ENCODE measurements around the gene SOX6.
"Not testable (repeated sequence)": the region's sequence is repeated elsewhere in the genome, so short reads cannot be mapped to it uniquely, and the experiment has no call there.

The SOX6 gene

DNA sequence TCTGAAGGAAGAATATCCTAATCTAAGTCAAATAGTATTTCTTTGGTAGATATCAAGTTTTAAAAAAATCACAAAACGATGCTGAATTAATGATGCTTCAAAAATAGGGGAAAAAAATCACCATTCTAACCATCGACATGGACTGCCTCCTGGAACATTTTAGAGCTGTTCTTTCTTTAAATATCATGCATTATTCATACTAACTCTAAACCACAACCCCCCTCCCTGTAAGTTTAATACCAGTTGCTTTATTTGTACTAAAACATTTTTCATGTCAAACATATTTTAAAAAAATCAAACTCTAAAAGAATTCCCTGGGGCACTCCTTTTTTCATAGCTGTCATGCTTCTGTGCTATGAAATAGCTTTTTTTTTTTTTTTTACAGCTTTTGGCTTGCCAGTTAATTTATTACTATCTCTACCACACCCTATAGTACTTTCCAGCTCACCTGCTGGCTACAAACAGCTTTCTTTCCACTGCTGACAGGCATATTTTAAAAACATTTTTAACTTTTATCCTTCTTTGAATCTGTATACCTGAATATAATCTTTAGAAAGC, 256.9 kb downstream of the SOX6 start:
- no peak for DNase-seq (ENCODE audit: low read depth in 1 of 2, low spot score in 1 of 2)

DNA sequence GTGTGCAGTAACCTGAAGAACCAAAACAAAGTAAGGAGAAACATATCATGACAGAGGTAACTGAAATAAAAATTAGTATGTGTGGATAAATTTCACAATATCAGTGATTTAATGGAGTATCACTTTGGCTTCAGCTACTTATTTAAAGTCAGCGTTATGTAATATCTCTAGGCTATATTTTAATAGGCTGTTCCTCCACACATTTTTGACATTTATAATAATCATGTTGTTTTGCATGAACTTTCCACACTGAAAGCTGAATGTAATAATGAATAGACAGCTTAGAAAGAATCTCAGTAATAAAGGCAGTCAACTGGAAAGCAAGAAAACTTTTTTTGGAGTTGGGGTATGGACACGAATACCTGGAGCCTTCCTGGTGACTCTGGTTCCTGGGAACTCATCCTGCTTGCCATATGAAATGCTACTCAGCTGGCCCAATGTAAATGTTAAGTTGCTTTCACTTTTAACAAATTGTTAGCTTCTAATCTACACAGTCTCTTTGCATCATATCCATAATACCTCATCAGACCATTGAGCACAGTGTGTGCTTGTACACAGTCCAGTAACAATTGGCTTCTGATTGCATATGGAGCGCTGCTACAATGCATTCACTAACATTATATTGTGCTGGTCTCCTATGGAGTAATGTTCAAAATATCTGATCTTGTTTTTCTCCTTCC, 257.7 kb downstream of the SOX6 start:
- no peak for DNase-seq (ENCODE audit: low read depth in 1 of 2, low spot score in 1 of 2)

DNA sequence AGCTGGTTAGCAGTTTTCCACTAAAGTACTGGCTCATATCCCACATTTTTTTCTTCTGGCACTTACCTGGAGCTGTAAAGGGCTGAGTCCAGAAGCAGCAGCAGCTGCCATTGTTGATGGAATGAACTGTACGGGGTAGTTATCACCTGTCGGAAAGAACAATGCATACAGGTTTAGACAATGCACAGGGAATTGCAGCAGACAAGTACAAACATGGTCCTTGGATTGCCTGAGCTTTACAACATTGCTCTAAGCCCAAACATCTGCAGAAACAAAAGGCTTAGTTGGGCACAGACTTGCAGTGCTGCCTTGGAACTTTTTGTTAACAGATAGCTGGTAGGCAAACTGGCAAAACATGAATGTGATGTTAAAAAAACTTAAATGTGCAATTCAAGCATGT, 258.8 kb downstream of the SOX6 start:
- DNase-seq (ENCODE audit: low read depth in 1 of 2, low spot score in 1 of 2), result no peak

DNA sequence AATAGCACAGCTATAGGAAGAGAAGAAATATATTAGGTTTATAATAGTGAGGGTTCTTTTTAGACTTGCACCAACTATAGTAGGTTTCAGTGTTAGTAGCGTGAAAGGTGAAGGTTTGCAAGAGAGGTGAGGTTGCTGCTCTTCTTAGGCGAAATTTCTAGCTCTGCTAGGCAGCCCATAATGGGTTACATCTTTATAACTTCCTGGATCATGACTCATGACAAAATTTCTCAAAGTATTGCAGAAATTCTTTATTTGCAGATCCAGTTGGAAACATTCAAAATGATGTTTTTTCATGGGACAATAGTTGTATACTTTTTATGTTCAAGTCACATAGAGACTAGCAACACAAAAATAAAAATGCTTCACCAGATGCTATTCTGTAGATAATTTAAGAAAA, 260.0 kb downstream of the SOX6 start:
- DNase-seq (ENCODE audit: low read depth in 1 of 2, low spot score in 1 of 2), result no peak

DNA sequence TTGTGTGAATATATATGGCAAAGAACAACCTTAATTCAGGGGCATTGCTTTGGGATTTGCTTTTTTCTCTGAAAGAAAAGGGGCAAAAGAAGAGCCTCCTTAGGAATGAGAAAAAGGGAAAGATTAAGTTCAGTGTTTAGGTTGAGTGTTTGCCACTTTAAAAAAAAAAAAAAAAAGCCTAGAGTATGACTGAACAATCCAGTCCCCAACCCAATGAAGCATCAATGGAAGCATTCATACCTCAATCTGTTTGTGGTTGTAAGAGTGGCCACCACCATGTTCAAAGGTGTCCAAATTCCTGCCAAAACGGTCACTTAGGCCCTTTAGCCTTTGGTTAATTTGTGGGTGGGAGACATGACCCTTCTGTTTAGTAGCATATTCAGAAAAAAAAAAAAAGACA, 260.6 kb downstream of the SOX6 start:
- no peak for DNase-seq (ENCODE audit: low read depth in 1 of 2, low spot score in 1 of 2)

DNA sequence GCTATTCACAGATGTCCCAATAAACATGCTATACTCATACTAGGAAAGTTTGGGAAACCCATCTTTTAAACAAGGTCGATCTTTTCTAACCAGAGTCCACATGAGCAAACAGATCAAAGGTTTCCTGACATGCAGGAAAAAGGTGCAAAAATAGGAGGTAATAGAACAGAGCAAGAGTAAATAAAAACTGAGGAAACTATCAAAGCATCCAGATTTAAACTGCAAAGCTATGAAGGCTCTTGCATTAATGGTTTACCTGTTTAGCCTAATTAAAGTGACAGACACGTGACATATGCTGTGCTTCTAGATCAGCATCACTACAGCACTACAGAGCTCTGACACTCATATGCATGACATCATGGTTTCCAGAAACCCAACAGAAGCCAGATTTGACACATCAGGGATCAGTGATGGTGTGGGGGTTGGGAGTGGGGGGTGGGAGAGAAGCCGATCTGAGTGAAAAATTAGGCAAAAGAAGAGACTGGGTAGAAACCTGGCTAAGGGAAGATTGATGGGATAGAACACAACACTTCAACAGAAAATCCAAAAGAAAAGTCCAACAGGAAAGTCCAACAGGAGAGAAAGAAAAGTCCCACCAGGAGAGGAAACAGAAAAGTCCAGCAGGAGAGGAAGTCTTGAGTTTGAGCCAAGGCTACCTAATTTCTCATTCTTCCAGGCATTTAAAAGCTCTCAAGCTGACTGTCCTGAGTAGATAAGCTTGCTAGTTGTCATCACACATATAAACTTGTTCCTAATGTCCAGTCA, 262.3 kb downstream of the SOX6 start:
- DNase-seq (ENCODE audit: low read depth in 1 of 2, low spot score in 1 of 2), result no peak

DNA sequence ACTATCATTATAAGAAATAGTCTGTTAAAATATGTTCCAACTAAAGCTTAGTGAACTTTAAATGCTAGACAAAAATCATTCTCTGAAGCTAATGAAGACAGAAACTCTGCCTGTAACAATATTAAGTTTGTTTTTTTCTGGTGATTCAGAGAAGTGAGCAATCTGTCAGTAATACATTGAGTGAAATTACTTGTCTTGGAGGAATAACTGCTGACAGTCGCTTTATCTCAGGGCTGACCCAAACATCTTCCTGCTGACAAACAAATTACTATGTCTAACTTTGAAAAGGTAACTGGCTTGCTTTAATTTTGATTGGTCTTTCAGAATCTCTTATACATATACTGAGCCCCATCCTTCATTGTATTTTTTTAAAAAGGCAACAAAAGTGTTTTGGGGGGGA, 264.5 kb downstream of the SOX6 start:
- no peak for DNase-seq (ENCODE audit: low read depth in 1 of 2, low spot score in 1 of 2)

DNA sequence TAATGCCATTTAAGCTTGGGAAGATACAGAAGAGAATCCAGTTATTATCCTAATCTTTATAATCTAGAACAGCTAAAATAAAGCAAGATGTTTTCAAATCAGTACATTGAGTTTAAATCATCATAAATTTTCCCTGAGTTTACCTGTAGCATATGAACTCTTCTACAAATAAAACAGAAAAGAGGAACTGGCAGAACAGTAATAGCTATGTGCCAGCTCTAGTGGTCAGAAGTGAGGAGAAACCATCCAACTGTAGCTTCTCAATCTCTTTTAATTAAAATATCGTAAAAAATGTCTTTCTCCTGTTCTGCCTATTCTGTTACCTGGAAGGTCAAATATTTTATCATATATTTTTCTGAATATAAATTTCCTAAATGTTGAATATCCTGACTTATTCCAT, 266.9 kb downstream of the SOX6 start:
- no peak for DNase-seq (ENCODE audit: low read depth in 1 of 2, low spot score in 1 of 2)

DNA sequence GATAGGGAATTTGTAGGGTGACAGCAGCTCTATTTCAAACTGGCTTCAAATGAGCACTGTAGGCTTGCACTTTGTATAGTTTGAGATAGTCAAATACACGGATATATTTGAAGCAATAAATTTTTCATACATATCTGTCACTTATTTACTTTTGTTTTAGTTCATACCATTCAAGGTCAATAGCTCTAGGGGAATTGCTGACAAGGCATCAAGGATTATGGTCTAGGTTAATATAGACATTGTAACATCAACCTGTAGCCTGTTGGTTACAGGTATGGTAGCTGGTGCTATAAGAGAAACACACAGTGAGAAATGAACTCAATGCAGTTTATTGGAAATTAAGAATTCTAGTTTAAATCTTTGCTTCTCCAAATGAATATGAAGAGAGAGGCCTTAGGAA, 267.6 kb downstream of the SOX6 start:
- no peak for DNase-seq (ENCODE audit: low read depth in 1 of 2, low spot score in 1 of 2)

DNA sequence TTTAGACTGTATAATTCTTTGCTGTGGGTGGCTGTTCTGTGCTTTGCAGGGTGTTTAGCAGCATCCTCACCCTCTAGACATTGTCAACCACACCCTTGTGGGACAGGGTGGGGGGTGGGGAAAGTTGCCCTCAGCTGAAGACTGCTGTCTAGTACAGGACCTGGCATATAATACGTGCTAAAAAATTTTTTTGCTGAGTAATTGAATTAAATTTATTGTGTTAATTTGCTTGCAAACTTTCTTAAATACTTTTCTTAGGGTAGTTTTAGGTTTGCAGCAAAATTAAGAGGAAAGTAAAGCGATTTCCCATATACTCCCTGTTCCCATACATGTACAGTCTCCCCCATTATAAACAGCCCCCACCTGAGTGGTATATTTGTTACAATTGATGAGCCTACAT, 268.5 kb downstream of the SOX6 start:
- DNase-seq (ENCODE audit: low read depth in 1 of 2, low spot score in 1 of 2), result no peak

DNA sequence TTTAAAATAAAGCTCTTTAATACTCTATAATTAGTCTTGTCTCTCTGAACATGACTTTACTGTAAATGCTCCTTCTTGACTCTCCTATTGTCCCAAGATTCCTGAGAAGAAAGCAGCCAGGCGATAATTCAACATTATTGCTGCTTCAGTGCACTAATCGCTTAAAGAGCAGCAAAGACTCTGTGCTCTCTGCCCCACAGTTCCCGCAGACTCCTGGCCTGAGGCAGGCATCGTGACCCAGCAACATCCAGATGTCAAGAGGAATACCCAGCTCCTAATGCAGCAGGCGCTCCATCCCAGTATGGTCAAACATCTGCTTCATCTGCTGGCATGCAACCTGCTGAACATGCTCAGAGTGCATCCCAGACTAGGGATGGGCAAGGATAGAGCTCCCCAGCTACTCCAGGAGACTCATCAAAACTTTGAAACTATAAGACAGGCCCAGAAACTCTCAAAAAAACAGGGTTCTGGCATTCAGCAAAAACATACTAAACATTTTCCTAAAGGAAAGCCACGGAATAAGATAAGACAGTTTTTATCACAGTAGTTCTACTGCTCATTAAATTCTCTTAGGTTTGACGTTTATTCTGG, 270.0 kb downstream of the SOX6 start:
- no peak for DNase-seq (ENCODE audit: low read depth in 1 of 2, low spot score in 1 of 2)

DNA sequence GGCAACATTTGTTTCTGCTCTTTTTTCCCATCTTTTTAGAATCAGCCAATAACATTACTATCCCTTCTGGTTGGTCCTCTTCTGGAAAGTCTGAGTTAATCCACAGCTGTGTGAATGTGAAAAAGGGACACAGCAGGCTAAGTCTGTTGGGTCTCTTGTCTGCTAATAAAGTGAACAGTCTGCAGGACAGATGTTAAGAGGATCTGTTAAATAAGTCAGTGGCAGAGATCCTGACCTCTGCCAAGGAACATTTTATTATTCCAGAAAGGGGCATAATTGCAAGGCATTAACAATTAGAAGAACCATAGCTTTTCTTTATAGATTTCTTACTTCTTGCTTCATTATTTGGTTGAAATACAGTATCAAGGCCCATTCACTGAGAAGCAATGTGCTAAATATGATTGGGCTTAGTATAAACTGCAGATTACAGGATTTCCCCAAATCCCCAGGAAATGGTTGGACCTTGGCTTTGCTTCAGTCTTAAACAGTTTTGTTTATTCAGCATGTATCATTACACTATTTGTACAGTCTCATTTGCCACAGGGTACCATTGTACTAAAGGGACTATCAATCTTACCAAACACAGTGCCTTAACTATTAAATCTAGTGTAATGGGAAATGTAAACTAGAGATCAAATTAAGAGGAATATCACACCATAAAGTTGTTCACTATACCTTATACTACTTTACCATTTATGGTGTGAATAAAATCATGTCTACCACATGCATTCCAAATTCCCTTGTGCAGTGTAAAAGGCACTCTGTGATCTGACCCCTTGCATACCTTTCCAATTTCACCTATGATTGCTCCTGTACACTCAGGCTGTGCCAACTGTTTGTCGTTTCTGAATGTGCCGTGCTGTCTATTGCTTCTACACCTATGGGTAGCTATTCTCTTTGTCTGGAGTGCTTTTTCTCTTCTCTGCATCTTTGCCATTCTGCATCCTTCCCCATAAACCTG, 274.0 kb downstream of the SOX6 start:
- no peak for DNase-seq (ENCODE audit: low read depth in 1 of 2, low spot score in 1 of 2)

DNA sequence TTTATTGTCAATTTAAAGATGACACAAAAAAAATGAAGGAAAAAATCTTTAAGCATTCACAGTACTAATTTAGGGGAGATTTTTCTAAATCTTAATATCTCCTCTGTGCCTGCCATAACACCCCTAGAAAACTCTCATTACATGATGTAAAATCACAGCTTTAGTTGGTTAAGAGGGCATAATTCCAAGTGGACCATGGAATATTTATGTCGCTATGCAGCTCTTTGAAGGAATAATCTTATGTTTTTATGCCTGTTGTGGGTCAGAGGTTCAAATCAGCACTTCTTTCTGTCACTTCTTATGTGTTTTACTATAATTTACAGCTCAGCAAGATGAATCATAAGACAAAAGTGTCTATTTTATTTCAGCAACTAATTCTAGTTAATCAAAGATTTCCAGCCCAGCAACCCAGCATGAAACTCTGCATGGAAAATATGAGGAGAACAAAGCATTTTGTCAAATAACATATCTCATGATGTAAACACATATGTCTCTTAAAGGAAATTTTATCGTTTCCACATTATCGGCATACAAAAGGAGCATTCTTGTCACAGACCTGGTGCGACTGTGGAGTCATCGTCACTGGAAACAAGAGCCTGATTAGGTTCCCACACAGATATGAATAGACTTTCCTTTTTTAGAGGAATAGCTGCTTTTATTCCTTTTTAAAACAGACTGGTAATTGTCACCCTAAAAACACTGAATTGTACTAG, 274.8 kb downstream of the SOX6 start:
- no peak for DNase-seq (ENCODE audit: low read depth in 1 of 2, low spot score in 1 of 2)

DNA sequence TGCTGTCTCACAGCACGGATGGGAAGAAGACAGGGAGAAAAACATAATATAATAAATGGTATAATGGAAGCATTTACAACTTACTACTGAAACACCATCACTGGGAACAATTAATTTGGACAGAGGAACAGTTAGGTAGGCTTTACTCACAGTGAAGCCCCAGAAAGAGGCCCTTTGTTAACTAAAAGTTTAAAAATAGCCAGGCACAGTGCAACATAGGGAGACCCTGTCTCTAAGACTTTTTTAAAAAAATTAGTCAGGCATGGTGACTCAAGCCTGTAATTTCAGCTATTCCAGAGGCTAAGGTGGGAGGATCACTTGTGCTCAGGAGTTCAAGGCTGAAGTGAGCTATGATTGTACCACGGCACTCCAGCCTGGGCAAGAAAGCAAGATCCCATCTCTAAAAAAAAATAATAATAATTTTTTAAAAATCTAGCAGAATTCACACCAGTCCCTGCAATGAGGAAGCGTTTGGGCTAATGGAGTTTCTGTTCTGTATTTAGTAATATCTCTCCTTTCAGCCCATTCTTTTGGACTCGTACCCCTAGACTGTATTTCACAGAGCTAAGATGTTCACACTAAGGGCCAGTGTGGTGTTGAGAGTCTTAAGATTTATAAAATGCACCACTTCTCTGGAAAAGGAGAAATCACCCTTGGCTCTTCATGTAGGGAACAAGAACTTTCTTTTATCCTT, 275.5 kb downstream of the SOX6 start:
- DNase-seq (ENCODE audit: low read depth in 1 of 2, low spot score in 1 of 2), result no peak

DNA sequence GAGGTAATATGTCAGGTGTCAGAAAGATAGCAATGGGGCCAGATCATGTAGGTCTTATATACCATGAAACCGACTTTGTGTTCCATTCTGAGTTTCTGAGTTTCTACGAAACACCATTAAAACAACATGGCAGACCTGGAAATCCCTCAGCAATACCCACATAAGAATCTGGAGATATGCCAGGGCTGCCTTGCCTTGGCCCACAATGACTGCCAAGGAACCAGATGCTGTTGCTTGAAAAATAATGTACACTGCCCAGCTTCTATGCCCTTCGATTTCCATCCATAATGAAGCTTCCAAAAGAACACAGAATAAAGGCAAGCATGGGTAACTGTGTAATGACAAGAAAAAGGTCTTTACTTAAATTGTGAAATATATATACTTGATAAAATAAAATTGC, 277.4 kb downstream of the SOX6 start:
- no peak for DNase-seq (ENCODE audit: low read depth in 1 of 2, low spot score in 1 of 2)

DNA sequence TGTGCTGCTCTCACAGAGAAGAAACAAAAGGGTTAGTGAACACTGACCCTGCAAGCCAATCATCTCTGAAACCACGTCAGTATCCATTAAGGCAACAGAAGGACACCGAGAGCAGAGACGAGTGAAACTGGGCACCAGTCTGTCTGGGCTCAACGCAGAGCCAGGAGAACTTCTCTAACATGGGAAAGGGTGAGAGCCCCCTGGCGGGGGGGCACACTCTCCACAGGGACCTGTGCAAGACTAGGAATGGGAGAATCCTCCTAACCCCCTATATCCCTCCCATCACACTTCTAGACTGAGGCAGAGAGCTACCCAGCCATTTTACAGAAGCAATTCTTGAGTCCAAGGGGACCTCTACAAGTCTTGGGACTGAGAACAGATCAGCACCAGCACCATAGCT, 285.8 kb downstream of the SOX6 start:
- no peak for DNase-seq (ENCODE audit: low read depth in 1 of 2, low spot score in 1 of 2)

DNA sequence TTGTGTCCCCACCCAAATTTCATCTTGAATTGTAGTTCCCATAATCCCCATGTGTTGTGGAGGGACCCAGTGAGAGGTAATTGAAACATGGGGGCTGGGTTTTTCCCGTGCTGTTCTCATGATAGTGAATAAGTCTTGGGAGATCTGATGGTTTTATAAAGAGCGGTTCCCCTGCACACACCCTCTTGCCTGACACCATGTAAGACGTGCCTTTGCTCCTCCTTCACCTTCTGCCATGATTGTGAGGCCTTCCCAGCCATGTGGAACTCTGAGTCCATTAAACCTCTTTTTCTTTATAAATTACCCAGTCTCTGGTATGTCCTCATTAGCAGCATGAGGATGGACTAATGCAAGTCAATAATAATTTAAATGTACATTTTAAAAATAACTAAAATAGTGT, 289.1 kb downstream of the SOX6 start:
- not testable (repeated sequence) for DNase-seq (ENCODE audit: low read depth in 1 of 2, low spot score in 1 of 2)

DNA sequence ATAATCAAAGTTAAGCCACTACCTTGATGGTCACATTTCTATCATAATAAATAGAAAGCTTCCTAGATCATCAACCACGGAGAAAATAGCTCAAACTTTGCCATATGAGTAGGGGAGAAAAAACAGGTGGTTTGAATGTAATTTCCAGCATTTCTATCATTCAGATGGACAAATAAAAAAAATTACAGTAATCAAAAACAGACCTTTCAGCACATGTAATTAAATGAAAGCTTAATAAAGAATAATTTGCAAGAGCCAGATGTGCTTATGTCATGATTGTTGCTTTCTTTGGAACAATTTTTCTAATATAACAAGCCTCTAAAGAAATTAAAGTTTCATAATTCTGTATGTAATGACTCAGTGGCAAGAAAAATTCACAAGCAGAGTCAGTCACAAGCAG, 297.0 kb downstream of the SOX6 start:
- DNase-seq (ENCODE audit: low read depth in 1 of 2, low spot score in 1 of 2), result no peak

DNA sequence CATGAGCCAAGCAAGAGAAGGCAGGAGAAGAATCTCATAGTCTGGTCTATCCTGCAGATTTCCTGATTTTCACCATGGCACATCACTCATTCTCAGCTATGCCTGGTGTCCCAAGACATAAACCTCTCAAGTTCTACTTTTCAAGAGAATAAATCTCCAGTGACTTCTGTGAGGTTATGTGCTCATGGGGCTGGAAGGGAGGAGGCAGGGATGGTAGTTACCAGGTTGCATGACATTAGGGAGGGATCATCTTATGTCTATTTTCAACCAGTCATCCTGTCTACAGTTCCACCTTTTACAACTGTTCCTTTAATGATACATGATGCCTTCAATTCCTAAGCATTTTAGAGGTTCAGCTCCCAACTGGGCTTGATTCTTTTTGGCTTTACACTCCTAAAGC, 297.7 kb downstream of the SOX6 start:
- DNase-seq (ENCODE audit: low read depth in 1 of 2, low spot score in 1 of 2), result no peak

DNA sequence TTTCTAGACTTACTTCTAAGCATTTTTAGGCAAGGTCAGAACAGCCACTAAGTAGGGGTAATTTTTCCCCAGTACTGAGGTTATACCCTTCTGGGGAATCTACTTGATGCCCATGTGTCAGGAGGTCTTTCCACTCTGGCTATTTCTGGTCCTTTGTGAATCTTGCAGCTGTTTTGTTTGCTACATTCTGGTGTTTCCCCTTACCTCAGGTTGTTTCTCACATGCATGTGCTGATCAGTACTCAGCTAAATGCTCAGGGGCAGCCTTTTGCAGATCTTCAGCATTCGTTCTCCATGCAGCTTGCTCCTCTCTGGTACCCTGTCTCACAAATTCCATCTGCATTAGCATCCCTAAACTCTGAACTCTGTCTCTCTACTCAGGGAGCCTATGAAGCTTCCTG, 303.6 kb downstream of the SOX6 start:
- no peak for DNase-seq (ENCODE audit: low read depth in 1 of 2, low spot score in 1 of 2)
